HS-5 (cell line): ENCODE measurements around the gene ACVR2B.

Source experiments
- DNase-seq: peaks from one replicate; pipeline ENCODE4 v3.0.0-alpha.2; 2012; ENCODE audit warnings: low read depth

Gene ACVR2B

GRCh38 chr3:38488949-38489348 lies 35.3 kb downstream of the ACVR2B start:
- DNase-seq, result no peak

DNA sequence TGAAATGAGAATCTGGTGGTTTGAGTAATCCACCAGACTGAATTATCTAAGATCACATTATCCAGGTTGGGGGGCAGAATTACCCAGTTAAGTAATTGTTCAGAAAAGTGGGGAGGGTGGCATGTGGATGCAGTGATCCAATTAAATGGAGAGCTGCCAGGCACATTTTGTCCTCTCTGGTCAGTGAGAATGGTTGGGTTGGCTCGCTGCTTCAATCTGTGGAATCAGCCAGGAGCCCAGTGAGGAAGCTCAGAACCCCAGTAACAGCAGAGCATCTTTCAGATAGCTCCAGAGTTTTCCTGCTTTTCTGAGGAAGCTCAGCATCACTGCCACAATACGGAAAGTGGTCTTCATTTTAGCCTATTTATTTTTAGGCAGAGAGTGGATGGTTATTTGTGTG lies 36.1 kb downstream of the ACVR2B start:
- DNase-seq, result no peak

DNA sequence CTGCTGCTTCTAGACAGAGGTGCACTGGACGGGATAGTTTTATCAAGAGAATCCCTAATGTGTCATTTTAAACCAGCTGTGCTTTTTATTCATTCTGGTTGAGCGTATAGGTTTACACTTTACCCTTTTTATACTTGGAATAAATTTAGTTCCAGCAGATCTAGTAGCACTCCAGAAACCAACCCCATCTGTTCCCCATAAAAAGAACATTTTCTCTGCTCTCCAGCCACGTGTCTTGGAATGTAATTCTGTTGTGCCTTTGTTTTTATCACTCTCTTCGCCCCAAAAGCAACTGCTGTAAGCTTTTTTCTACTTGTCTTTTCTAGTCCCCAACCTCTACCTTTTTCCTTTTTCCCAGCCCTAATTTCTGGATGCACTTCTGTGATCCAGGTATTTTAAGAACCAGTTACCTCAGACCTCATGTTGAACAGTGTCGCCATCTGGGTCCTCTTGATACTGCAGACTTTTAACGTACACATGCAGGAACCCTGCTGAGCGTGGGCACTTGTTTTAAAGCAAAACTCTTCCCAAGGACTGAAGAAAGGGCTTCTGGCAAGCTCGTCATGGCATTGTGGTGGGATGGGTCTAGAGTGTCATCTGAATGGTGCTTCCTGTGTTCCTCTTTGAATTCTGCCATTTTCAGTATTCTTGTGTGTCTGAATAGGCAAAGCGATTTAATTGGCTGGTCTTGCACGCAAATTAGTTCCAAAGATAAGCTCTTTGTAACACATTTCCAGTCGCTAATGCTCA lies 36.8 kb downstream of the ACVR2B start:
- no peak for DNase-seq

DNA sequence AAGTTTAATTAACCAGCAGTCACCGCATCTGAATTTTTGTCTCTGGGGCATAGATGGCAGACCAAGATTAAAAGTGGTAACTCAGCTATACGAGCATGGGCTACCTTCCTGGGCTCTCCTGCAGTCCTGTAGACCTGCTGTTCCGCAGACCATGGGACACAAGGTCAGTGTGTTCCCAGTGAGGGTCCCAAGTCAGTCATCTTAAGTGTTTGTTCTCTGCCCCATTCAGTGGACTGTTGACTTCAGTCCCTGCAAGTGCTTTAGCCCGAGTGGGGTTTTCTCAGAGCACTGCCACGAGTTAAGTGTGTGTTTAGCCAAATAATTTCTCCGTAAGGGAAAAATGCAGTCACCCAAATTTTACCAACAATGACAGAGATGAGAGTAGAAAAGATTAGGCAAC lies 37.5 kb downstream of the ACVR2B start:
- no peak for DNase-seq

- peak; percentile 16 for DNase-seq
These were observed 39.3 kb downstream of the ACVR2B start for GRCh38 chr3:38493031-38493430.

- peak; percentile 65 for DNase-seq
These were observed 42.6 kb downstream of the ACVR2B start, which contains the start of gene EXOG for GRCh38 chr3:38496131-38496910. TSS of gene EXOG (plus strand) at chr3:38496340. CDS start at chr3:38496368, 28 bp downstream.

DNA sequence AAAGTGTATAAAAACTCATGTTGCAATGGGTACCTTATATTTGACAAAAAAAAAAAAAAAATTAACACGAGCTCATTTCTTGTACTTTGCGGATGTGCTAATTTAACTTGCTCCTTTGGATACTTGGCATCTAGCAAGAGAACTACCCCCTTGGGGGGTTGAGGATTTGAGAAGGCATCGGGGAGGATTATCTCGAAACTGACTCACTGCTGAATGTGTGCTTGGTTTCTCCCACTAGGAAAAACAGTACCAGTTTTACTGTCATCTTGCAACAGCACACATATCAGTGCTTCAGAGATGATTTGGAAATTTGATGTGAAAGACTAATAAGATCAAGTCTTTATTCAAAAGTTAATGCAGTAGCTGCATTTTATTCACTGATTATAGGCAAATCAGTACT lies 43.3 kb downstream of the ACVR2B start:
- DNase-seq, result peak; percentile 24

DNA sequence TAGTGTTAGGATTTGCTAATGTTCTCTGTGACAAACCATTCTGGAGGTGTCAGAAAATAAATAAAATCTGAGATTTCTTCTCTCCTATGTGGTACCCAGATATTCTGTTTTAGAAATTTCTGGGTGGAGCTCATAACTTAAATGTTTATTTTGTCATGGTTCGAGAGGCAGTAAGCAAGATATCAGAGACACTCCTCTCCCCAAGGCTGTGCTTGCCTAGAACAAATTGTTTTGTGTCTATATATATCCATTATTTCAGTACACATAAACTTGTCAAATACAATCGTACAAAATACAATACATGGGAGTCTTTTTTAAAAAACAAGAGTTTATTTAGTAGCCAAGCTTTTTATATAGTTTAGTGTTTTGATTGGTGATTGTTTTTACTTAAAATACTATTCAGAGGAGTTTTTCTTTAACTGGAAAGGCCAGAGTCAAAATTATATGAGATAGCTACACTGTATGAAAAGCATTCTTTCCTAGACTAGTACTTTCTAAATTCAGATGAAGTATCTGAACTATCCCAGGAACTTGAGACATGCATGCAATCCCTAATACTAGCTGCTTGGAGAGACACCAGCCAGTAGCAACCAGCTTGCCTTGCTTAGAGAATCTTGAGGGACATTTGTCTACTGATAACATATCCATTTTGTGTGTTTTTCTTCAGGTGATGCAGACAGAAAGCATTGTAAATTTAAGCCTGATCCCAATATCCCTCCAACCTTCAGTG lies 47.2 kb downstream of the ACVR2B start:
- no peak for DNase-seq

- no peak for DNase-seq
These were observed 53.4 kb downstream of the ACVR2B start for GRCh38 chr3:38507120-38507519.

- no peak for DNase-seq
These were observed 56.0 kb downstream of the ACVR2B start for GRCh38 chr3:38509732-38510131.

DNA sequence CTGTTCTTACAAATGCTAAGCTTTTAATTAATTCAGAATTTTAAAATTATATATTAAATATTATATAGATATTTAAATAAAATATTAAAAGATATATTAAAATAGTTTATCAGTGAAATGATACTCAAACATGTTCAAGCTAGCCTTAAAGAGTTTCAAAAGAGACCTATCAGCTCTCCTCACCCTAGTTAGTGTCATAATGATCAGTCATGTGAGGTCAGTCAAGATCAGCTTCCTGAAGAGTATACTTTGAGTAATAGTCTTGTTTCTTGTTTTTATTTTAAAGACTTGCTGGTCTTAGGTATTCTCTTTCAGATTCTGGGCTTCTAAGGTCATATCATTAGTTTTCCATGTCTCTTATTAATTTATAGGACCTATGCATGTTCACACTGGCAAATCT lies 56.9 kb downstream of the ACVR2B start:
- no peak for DNase-seq

DNA sequence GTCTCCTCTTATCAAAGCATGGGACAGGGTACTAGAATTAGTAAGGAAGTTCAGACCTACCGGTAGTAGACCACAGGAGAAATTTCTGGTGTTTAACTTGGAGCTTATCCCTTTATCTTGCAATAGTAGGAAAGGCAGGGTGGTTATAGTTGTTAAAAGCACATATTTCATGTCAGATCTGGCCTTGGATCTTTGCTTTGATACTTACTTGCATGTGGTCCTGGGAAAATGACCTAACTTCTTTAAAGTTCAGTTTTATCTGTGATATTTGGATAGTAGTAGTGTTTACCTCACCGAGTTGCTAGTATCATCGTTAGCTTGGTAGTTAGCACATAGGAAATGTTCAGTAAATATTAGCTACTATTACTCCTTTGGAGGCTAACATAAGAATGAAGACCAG lies 57.9 kb downstream of the ACVR2B start:
- DNase-seq, result no peak

DNA sequence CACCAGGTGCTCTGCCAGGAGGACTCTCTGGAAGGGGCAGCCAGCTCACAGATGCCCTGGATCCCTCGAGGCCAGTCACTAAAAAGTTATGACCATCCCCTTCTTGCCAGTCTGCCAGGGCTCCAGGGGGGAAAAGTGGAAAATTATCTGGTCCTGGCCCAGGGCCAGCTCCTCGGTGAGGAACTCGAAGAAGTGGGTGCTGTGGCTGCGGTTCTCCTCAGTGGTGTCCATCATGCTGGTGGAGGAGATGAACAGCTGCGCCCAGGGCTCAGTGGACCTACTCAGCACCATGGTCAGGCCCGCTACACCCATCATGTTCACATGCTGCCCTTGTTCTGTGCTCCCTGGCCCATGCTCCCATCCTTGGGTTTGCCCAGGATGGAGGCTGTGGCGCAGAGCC lies 61.7 kb downstream of the ACVR2B start:
- no peak for DNase-seq

DNA sequence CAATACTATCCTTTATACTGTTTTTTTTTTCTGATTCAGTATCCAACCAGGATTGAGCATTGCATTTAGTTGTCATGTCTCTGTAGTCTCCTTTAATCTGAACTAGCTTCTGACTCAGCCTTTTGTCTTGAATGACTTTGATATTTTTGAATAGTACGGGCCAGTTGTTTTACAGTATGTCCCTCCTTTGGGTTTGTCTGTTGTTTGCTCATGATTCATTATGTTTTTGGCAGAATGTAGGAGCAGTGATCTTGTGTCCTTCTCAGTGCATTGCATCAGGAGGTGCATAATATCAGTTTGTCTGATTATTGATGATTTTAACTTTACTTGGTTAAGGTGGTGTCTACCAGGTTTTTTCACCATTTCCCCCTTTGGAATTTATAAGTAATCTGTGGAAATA lies 63.0 kb downstream of the ACVR2B start:
- DNase-seq, result no peak

- no peak for DNase-seq
These were observed 65.3 kb downstream of the ACVR2B start for GRCh38 chr3:38519000-38519399.

GRCh38 chr3:38519651-38520050 lies 66.0 kb downstream of the ACVR2B start:
- no peak for DNase-seq

- peak; percentile 41 for DNase-seq
These were observed 67.8 kb downstream of the ACVR2B start for GRCh38 chr3:38521391-38521987.

- no peak for DNase-seq
These were observed 68.3 kb downstream of the ACVR2B start for GRCh38 chr3:38522002-38522401.

DNA sequence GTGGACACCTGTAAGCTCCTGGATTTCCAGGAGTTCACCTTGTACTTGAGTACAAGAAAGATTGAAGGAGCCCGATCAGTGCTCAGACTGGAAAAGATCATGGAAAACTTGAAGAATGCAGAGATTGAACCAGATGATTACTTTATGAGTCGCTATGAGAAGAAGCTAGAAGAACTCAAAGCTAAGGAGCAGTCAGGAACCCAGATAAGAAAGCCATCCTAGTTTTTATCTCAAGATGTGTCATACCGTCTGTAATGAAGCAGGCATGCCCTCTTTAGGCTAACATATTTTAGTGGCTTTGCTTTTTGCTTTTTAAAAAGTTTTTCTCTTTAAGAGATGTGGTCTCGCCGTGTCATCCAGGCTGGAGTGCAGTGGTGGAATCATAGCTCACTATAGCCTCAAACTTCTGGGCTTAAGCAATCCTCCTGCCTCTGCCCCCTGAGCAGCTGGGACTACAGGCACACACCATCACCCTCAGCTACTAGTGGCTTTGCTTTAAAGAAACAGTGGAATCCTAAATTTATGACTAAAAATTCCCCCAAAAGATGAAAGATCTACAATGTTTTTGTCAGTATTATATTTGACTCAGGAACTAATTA lies 70.5 kb downstream of the ACVR2B start:
- no peak for DNase-seq

DNA sequence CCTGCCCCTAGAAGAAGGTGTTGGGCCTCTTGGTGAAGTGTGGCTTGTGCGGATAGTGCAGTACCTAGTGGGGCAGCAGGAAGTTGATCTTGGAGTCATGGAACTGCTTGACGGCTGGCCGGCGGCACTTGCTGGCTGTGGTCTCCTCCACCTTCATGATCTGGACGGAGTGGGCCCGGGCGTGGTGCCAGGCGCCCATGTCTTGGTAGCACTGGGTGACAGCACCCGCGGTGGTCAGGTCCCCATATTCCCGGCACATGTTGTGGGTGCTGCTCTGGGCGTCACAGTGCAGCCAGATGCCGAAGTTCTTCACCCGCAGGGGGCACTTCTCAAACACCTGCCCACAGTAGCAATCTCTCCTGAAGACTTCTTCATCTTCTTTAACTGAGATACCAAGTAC lies 73.1 kb downstream of the ACVR2B start:
- no peak for DNase-seq

DNA sequence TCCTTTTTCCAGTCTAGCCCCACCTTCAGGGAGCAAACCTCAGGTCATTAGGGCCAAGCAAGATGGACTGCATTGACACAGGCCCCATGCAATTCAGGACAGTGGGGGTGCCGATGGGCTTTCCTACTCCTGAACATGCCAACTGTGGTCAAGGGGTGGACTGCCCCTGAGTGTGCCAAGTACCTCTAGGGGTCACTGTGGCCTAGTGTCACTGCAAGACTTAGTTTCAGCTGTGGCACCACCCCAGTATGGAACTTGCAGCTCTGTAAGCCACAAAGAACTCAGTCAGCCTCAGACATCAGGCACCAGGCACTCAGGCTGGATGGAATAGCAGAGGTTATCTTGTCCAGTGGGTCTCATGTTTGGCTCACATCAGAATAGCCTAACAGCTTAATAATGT lies 74.8 kb downstream of the ACVR2B start:
- DNase-seq, result no peak

DNA sequence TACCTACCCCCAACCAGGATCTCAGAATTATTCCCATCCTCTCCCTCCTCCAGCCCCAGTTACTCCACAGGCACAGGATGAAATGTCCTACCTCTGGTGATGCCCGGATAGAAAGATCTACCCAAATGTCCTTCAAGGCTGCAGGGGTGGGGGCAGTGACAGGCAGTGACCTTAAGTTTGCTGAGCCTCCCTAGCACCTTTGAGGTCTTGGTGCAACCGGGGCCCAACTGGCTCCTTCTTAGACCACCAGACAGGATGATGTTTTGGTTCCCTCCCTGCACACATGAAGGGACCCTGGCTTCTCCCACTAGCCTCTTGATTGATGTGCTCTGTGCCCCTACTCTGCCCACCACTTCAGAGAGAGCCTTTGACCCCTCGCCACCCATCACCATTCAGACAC lies 78.8 kb downstream of the ACVR2B start:
- DNase-seq, result no peak
